ENCODE measurements around the gene SLA2.
"Not testable (repeated sequence)": the region's sequence is repeated elsewhere in the genome, so short reads cannot be mapped to it uniquely, and the experiment has no call there.

Gene SLA2

GRCh38 chr20:36647196-36648121, 1.5 kb upstream of the SLA2 start:
- FAIRE-seq: no peak
- TF ChIP-seq SPI1 (IDR thresholded peaks at IDR 0.05; ENCODE audit: low read depth, low read length): no peak
- TF ChIP-seq PAX5 (IDR thresholded peaks at IDR 0.05; ENCODE audit: insufficient read depth, low read length, severe bottlenecking): no peak
- no peak for TF ChIP-seq POU2F2 (IDR thresholded peaks at IDR 0.05; ENCODE audit: low read depth, low read length)
- no peak for TF ChIP-seq POLR2AphosphoS5 (IDR thresholded peaks at IDR 0.05; ENCODE audit: low read depth, low read length)
- no peak for TF ChIP-seq POLR2A (IDR thresholded peaks at IDR 0.05; ENCODE audit: low read depth, low read length)
- no peak for TF ChIP-seq TAF1 (IDR thresholded peaks at IDR 0.05; ENCODE audit: low read depth, low read length)
- DNase-seq (ENCODE audit: insufficient read length, low spot score): no peak

GRCh38 chr20:36646678-36647077, 682 bp upstream of the SLA2 start:
- FAIRE-seq: no peak
- DNase-seq (ENCODE audit: insufficient read length, low spot score): no peak
- TF ChIP-seq POLR2A (IDR thresholded peaks at IDR 0.05; ENCODE audit: low read depth, low read length) (no peak), TAF1 (IDR thresholded peaks at IDR 0.05; ENCODE audit: low read depth, low read length) (no peak), SPI1 (IDR thresholded peaks at IDR 0.05; ENCODE audit: low read depth, low read length) (no peak), PAX5 (IDR thresholded peaks at IDR 0.05; ENCODE audit: insufficient read depth, low read length, severe bottlenecking) (no peak), POLR2AphosphoS5 (IDR thresholded peaks at IDR 0.05; ENCODE audit: low read depth, low read length) (no peak), POU2F2 (IDR thresholded peaks at IDR 0.05; ENCODE audit: low read depth, low read length) (no peak)

GRCh38 chr20:36645353-36645752, 643 bp downstream of the SLA2 start:
- DNase-seq (ENCODE audit: insufficient read length, low spot score) (no peak), FAIRE-seq (no peak)
- TF ChIP-seq POLR2AphosphoS5 (IDR thresholded peaks at IDR 0.05; ENCODE audit: low read depth, low read length): no peak
- no peak for TF ChIP-seq TAF1 (IDR thresholded peaks at IDR 0.05; ENCODE audit: low read depth, low read length)
- no peak for TF ChIP-seq POU2F2 (IDR thresholded peaks at IDR 0.05; ENCODE audit: low read depth, low read length)
- no peak for TF ChIP-seq POLR2A (IDR thresholded peaks at IDR 0.05; ENCODE audit: low read depth, low read length)
- TF ChIP-seq PAX5 (IDR thresholded peaks at IDR 0.05; ENCODE audit: insufficient read depth, low read length, severe bottlenecking): no peak
- TF ChIP-seq SPI1 (IDR thresholded peaks at IDR 0.05; ENCODE audit: low read depth, low read length): no peak

GRCh38 chr20:36644706-36645095, 1.3 kb downstream of the SLA2 start:
- DNase-seq (ENCODE audit: insufficient read length, low spot score) (no peak), FAIRE-seq (no peak)
- TF ChIP-seq TAF1 (IDR thresholded peaks at IDR 0.05; ENCODE audit: low read depth, low read length) (no peak), POLR2A (IDR thresholded peaks at IDR 0.05; ENCODE audit: low read depth, low read length) (no peak), PAX5 (IDR thresholded peaks at IDR 0.05; ENCODE audit: insufficient read depth, low read length, severe bottlenecking) (no peak), POU2F2 (IDR thresholded peaks at IDR 0.05; ENCODE audit: low read depth, low read length) (no peak), POLR2AphosphoS5 (IDR thresholded peaks at IDR 0.05; ENCODE audit: low read depth, low read length) (no peak), SPI1 (IDR thresholded peaks at IDR 0.05; ENCODE audit: low read depth, low read length) (no peak)

- DNase-seq (ENCODE audit: insufficient read length, low spot score) (no peak), FAIRE-seq (no peak)
- TF ChIP-seq POU2F2 (IDR thresholded peaks at IDR 0.05; ENCODE audit: low read depth, low read length) (no peak), TAF1 (IDR thresholded peaks at IDR 0.05; ENCODE audit: low read depth, low read length) (no peak), POLR2AphosphoS5 (IDR thresholded peaks at IDR 0.05; ENCODE audit: low read depth, low read length) (no peak), SPI1 (IDR thresholded peaks at IDR 0.05; ENCODE audit: low read depth, low read length) (no peak), PAX5 (IDR thresholded peaks at IDR 0.05; ENCODE audit: insufficient read depth, low read length, severe bottlenecking) (no peak), POLR2A (IDR thresholded peaks at IDR 0.05; ENCODE audit: low read depth, low read length) (no peak)
Measured at GRCh38 chr20:36644032-36644705, 1.8 kb downstream of the SLA2 start.

GRCh38 chr20:36642136-36642535, 3.9 kb downstream of the SLA2 start:
- DNase-seq (ENCODE audit: insufficient read length, low spot score) (no peak), FAIRE-seq (no peak)
- TF ChIP-seq TAF1 (IDR thresholded peaks at IDR 0.05; ENCODE audit: low read depth, low read length) (no peak), POLR2AphosphoS5 (IDR thresholded peaks at IDR 0.05; ENCODE audit: low read depth, low read length) (no peak), SPI1 (IDR thresholded peaks at IDR 0.05; ENCODE audit: low read depth, low read length) (no peak), PAX5 (IDR thresholded peaks at IDR 0.05; ENCODE audit: insufficient read depth, low read length, severe bottlenecking) (no peak), POU2F2 (IDR thresholded peaks at IDR 0.05; ENCODE audit: low read depth, low read length) (no peak), POLR2A (IDR thresholded peaks at IDR 0.05; ENCODE audit: low read depth, low read length) (no peak)

- DNase-seq (ENCODE audit: insufficient read length, low spot score): no peak
- FAIRE-seq: no peak
- TF ChIP-seq SPI1 (IDR thresholded peaks at IDR 0.05; ENCODE audit: low read depth, low read length) (no peak), POLR2A (IDR thresholded peaks at IDR 0.05; ENCODE audit: low read depth, low read length) (no peak), POU2F2 (IDR thresholded peaks at IDR 0.05; ENCODE audit: low read depth, low read length) (no peak), PAX5 (IDR thresholded peaks at IDR 0.05; ENCODE audit: insufficient read depth, low read length, severe bottlenecking) (no peak), TAF1 (IDR thresholded peaks at IDR 0.05; ENCODE audit: low read depth, low read length) (no peak)
Measured at GRCh38 chr20:36641506-36641843, 4.5 kb downstream of the SLA2 start.

- FAIRE-seq; DNase-seq (ENCODE audit: insufficient read length, low spot score): not testable (repeated sequence)
Measured at GRCh38 chr20:36638876-36639400, 7.1 kb downstream of the SLA2 start.

GRCh38 chr20:36634342-36634741, 11.7 kb downstream of the SLA2 start:
- TF ChIP-seq POLR2AphosphoS5 (IDR thresholded peaks at IDR 0.05; ENCODE audit: low read depth, low read length) (no peak), POU2F2 (IDR thresholded peaks at IDR 0.05; ENCODE audit: low read depth, low read length) (no peak), TAF1 (IDR thresholded peaks at IDR 0.05; ENCODE audit: low read depth, low read length) (no peak), POLR2A (IDR thresholded peaks at IDR 0.05; ENCODE audit: low read depth, low read length) (no peak), SPI1 (IDR thresholded peaks at IDR 0.05; ENCODE audit: low read depth, low read length) (no peak), PAX5 (IDR thresholded peaks at IDR 0.05; ENCODE audit: insufficient read depth, low read length, severe bottlenecking) (no peak)
- FAIRE-seq (no peak), DNase-seq (ENCODE audit: insufficient read length, low spot score) (no peak)
